GM21528 (cell line): ENCODE measurements around the gene KLRD1.
A peak's percentile ranks its signal among the peaks of the same experiment; 100 is the strongest.
"Not testable (repeated sequence)": the region's sequence is repeated elsewhere in the genome, so short reads cannot be mapped to it uniquely, and the experiment has no call there.

Experiments used
- ATAC-seq: cut with Tn5 transposase; IDR thresholded peaks from one replicate; pipeline ENCODE4 v1.9.1; 2021; ENCODE audit warnings: mild to moderate bottlenecking, moderate library complexity; ENCODE audit not compliant: unreplicated experiment, low FRiP score

KLRD1 gene

DNA sequence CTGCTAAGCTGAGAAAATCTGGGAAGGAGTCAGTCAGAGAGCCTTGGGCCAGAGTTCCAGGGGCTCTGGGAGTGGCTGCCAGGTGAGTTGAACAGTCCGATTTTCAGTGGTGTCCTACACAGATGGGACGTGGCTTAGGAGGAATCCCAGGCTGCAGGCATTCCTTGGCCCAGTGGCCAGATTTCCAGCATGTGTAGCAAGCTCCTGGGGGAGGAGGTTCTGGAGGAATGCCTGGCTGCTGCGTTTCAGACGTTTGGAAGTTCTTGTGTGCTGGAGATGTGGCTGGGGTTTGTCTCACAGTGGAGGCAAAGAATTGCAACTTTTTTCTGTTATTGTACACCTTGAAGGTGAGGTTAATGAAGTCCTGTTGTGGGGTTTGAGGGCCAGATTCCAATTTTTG lies 28.5 kb downstream of the KLRD1 start:
- ATAC-seq = not testable (repeated sequence)

DNA sequence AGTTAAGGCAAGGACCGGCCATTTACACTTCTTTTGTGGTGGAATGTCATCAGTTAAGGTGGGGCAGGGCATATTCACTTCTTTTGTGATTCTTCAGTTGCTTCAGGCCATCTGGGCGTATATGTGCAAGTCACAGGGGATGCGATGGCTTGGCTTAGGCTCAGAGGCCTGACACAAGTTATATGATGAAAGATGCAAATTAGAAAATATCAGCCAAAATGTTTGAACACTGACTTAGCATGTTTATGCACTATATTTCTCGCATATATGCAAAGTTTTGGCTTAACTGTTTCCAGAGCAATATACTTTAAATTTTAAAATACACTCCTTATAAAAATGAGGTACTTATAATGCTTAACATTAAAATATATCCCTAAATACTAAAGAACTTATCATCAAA lies 30.8 kb downstream of the KLRD1 start:
- ATAC-seq = not testable (repeated sequence)

DNA sequence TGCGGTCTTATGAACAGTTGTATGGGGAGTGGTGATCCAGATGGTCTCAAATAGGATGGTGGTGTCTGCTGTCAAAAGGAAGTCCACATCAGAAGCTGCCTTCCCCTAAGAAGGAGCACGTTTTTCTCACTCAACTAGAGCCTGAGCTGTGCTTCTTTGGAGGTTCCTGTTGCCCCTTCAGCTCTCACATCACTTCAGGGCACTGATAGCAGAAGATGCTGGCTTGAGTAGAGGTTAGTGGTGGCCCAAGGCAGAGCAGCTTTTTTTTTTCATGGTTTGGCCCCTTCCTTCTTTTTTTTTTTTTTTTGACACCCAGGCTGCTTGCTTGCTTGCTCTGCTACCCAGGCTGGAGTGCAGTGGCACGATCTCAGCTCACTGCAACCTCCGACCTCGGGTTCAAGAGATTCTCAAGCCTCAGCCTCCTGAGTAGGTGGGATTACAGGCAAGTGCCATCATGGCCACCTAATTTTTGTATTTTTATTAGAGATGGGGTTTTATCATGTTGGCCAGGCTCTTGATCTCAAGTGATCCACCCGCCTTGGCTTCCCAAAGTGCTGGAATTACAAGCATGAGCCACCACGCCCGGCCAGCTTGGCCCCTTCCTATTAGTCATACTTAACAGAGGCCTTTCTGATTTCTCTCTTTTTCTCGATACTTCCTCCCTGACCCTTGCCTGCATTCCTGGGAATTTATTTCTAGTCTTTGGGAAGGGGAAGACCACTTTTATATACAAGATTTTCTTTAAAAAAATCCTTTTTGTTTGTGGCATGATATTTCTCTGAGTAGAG lies 31.6 kb downstream of the KLRD1 start:
- ATAC-seq = no peak

DNA sequence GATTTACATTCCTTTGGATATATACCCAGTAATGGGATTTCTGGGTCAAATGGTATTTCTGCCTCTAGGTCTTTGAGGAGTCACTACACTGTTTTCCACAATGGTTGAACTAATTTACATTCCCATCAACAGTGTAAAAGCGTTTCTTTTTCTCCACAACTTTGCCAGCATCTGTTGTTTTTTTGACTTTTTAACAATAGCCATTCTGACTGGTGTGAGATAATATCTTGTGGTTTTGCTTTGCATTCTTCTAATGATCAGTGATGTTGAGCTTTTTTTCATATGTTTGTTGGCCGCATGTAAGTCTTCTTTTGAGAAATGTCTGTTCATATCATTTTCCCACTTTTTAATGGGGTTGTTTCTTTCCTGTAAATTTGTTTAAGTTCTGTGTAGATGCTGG lies 33.3 kb downstream of the KLRD1 start:
- ATAC-seq = not testable (repeated sequence)

DNA sequence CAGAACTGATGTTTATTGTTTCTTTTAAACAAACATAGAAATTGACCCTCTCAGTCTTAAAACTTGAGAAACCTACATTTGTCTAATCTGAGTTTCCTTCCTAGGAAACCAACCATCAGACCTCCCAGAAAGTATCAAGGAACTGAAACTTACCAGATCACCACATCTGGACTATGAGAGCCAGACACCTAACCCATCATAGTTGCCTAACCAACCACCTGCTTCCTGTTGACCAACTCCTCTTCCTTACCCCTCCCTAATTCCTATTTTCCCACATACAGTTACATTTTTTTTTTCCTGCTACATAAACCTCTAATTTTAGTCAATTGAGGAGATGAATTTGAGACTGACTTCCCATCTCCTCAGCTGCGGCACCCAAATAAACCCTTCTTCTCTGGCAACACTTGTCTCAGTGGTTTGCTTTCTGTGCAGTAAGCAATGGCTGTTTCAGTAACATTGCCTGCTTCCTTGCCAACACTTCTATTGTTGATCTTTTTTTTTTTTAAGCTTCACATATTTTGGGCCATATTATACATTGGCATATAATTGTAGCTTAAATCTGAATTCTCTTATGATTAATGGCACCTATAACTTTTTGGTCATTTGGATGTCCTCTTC lies 34.3 kb downstream of the KLRD1 start:
- no peak for ATAC-seq

DNA sequence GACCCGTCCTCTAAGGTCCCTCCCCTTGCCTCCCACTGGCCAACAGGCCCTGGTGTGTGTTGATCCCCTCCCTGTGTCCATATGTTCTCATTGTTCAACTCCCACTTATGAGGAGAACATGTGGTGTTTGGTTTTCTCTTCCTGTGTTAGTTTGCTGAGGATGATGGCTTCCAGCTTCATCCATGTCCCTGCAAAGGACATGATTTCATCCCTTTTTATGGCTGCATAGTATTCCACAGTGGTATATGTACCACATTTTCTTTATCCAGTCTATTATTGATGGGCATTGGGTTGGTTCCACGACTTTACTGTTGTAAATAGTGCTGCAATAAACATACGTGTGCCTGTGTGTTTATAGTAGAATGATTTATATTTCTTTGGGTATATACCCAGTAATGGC lies 43.8 kb downstream of the KLRD1 start:
- not testable (repeated sequence) for ATAC-seq

DNA sequence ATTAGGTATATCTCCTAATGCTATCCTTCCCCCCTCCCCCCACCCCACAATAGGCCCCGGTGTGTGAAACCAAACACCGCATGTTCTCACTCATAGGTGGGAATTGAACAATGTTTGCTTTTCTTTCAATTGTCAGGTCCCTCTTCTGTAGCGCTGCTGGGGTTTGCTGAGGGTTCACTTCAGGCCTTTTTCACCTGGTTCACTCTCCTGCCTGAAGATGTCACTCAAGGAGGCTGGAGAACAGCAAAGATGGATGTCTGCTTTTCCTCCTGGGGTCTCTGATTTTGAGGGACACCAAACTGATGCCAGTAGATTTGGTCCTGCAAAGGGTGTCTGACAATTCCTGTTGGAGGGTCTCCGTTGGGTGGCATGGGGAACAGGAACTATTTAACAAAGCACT lies 46.4 kb downstream of the KLRD1 start:
- no peak for ATAC-seq

DNA sequence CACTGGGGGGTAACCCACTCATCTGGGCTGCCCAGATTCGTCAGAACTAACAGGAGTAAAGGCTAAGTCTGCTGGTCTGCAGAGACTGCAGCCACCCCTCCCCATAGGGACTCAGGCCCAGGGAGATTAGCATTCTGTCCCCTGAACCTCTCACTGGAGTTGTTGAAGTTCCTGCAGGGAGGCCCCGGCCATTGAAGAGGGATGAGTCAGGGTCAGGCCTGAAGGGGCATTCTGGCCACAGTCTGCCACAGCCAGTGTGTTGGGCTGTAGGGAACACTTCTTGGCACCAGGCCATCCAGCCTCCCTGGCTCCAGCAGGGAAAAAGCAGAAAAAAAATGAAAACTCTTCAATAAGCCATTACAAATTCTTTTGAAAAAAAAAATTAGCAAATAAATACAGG lies 46.8 kb downstream of the KLRD1 start:
- no peak for ATAC-seq

DNA sequence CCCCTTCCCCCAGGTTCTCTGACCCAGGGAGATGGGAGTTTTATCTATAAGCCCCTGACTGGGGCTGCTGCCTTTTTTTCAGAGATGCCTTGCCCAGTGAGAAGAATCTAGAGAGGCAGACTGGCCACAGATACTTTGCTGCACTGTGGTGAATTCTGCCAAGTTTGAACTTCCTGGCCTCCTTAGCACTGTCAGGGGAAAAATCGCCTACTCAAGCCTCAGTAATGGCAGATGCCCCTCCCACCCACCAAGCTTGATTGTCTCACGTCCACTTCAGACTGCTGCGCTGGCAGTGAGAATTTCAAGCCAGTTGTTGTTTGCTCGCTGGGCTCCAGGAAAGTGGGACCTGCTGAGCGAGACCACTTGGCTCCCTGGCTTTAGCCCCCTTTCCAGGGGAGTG lies 50.5 kb downstream of the KLRD1 start:
- ATAC-seq = no peak

DNA sequence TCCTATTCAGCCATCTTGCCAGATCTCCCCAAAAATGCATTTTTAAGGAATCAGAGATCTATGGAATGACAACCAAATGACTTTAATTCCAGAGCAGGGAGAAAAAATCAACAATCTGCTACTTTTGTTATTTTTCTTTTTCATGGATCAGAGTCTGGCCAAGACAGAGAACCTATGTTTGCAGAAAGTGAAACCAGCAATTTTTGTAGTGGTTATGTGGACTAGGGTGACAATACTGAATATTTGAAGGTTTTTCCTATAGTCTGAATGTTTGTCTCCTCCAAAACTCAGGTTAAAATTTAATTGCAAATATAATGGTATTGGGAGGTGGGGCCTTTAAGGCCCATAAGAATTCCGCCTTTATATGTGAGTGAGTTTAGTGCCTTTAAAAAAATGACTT lies 51.3 kb downstream of the KLRD1 start:
- ATAC-seq = no peak

DNA sequence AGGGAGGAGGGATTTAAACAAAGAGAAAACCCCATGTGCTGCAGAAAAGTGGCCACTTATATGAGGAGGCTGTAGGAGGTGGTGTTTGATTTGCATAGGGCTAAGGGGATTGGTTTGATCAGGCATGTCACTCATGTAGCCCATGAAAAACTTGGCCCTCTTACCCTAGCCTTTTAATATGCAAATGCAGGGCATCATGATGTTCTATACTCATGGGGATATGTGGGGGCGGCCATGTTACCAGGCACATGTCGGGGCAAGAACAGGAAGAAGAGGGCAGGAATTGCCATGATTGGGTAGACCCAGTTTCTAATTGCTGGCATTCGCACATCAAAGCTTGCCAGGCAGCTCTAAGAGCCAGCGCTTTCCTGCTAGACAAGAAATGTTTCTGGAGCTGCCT lies 53.4 kb downstream of the KLRD1 start:
- no peak for ATAC-seq

DNA sequence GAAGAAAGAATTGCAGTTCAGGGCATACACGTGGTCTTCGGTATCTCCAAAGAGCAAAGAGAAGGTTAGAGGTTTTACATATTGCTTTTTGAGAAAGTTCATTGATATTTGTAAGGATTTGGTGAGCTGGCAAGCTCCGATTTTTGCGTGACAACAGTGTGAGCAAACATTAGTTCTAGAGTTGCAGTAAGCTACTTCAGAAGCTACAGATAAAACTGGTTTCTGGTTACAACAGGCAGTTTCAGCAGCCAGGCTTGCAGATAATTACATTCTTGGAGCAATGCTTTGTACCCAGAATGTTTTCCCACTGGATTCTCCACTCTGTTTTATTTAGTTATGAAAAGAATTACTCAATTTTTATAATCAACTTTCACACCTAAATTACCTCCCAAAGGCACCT lies 54.0 kb downstream of the KLRD1 start:
- ATAC-seq = no peak

DNA sequence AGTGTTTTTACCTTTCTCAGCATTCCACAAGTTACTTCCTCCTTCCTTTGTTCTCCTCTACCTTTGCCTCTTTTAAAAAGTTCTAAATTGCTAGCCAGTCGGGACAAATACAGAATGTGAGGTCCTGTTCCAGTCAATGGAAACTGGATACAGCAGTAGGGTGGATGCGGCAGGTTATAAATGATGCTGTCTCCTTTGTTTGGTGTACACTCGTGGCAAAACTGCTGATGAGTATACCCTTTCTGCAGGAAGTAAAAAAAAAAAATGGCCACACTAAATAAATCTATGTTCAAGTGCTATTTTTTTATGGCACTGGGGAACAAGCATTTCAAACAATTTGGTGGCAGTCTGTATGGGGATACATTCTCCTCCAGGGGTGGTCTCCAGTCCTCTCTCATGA lies 54.7 kb downstream of the KLRD1 start:
- no peak for ATAC-seq

DNA sequence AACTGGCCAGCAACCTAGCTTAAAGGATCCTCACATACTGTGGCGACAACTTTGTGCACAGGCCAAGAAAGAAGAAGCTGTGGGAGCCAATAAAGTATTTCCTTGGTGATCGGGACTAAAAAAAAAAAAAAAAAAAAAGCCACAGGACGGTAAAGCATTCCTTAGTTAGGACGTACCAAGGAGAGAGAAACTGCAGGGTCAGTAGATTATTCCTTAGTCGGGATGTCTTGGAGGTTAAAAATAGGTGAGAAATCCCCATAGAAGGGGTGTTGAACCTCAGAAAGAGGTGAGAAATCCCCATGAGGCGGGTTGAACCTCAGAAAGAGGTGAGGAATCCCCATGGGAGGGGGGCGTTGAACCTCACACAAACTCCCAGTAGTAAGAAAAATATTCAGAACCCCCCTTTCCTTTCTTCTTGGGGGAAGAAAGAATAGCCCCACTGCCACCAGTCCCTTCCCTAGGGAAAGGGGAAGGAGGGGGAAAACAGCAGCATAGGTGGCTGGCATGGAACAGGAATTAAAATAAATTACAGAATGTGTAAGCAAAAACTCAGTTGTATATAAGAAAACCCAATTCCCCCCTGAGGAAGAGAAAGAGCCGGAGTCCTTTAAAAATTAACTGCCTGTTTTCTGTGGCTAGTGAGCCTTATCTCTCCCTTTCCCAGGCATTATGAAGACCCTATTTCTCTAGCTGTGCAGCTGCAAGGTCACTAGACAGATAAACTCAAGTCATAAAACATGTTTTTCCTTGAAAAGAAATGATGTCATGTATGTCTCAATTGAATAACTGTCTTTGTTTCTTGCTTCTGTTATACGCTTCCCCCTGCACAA lies 55.4 kb downstream of the KLRD1 start:
- no peak for ATAC-seq

DNA sequence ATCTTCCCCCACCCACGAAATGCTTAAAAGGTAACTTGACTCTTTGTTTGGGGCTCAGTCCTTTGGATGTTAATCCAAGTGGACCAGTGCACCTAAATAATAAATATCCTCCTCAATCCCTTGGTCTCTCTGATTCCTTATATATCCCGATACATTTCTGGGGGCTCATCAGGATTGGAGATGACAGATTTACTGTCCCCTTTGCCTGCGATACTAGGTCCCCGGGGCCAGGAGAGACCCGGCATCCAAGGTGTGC lies 55.9 kb downstream of the KLRD1 start:
- no peak for ATAC-seq

DNA sequence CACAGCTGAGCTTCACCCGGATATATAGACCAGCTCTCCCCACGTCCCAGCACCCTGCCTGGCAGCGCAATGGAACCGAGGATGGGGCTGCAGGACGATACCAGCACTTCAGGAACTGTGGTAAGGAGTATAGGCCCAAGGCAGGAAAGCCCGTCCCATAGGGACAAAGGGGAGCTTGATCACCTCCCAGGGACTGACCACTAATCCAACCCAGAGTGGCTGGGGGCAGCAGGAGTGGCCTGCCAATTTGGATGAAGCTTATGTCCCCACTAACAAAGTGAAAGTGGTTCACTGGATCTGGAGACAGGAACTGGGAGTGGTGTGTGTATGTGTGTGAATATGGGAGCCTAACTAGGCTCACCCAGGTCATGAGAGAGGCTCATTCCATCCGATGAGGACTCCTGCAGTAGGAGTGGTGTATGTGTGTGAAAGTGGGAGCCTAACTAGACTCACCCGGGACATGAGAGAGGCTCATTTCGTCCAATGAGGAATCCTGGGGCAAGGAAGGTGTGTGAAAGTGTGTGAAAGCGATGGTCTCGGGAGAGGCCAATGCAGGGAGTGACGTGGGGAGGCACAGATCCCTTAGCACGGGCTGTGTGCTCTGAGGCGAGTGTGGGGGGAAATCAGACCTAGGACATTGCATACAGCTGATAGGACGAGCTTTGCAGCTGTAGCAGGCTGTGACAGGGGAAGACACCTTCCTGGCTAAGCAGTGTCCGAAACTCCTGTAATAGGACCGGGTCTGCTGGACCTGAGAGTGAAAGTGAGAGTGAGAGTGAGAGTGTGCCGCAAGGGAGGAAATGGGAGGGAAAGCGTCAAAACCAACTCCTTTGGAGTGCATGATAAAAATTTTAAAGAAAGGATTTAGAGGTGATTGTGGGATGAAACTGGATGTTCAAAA lies 56.5 kb downstream of the KLRD1 start:
- ATAC-seq = peak; percentile 88

DNA sequence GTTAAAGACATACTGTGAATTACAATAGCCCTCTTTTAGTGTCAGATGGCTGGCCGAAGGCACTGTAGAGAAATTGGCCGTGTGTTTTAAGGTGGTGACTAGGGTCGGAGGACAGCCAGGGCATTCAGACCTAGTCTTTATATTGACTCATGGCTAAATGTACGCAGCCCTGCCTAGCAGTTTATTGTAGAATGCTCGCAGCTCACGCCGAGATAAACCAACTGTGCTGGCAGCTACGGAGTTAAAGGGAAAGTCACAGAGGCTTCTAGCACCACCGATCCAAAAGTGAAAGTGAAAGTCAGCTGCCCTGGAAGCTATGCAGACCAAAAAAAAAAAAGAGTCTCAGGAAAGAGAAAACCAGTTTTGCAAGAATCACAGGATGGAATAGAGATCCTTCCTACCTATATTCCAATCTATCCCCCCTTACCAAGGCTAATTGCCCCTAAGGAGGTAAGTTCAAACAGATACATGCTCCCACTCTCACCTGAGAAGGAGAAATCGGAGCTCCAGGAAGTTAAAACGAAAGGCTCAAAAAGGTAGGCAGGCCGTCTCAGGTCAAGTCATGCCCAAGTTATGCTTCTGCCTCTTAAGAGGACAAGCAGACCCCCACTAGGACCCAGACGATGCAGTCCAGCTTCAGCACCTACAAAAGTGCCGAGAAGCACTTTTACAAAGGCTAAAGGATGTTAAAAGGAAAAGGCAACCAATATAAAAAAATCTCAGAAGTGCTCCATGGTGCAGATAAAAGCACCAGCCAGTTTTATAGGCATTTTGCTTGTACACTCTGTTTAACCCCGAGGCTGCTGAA lies 57.3 kb downstream of the KLRD1 start:
- ATAC-seq = peak; percentile 60

DNA sequence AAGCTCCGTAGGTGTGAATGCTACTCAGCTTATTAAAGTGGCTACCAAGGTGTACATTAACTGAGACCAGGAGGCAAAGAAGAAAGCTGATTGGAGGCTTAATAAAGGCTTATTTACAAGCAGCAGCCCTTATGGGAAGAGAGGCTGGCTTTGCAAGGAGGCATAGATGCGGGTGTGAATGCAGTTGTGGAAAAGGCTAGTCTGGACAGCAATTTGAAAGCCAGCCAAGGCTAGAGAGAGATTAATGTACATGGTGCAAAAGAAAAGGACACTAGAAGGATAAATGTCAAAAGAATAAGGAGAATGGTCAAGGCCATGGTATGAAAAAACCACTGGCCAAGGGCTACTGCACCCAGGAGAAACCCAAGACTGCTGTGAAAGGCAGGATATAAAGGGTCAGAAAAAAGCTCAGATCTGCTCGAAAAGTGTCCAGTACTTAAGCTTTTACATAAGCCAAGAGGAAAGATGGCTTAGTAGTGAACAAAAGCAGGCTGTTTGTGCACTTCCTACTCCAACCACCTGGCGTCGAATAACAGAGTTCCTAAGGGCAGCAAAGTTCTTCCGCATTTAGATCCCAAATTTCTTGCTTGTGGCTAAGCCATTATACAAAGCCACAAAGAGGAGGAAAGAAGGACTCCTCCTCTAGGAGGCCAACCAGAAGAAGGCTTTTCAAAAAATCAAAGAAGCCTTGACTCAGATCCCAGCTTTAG lies 58.2 kb downstream of the KLRD1 start:
- no peak for ATAC-seq

DNA sequence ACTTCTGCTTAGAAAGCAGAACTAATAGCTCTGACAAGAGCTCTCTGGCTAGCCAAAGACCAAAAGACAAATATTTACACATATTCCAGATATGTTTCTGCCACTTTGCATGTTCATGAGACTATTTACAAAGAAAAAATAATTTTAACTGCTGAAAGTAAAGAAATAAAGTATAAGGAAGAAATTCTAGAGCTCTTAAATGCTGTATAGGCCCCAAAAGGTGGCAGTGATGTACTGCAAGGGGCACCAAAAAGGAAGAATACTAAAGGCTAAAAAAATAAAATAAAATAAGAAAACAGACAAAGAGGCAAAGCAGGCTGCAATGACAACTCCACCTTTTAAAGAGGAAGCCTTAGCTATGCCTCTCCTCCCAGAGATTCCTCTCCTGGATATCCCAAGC lies 59.2 kb downstream of the KLRD1 start:
- ATAC-seq = no peak
